ENCODE data around the gene NPFF.
A peak's percentile ranks its signal among the peaks of the same experiment; 100 is the strongest.

NPFF gene

GRCh38 chr12:53492188-53492587 is 15.1 kb downstream of the NPFF start:
- in situ Hi-C loops (cut with HindIII; ENCODE audit: low pct_ligation_motif_present, low sequenced_read_pairs), result no loop called here
- Histone ChIP-seq H3K4me3 (ENCODE audit: low read depth, low read length) (peak overlapping the region; percentile 60), H3K36me3 (replicated peaks) (no peaks in the 10 kb centered on the region), H3K27ac (no peak overlapping the region), H3K27me3 (replicated peaks) (no peaks in the 10 kb centered on the region)
- no peak for DNase-seq
- no peak for TF ChIP-seq CTCF (IDR thresholded peaks at IDR 0.05; ENCODE audit: low read depth, low read length, missing control alignments)

GRCh38 chr12:53489242-53489864 is 17.9 kb downstream of the NPFF start:
- in situ Hi-C loops (cut with HindIII; ENCODE audit: low pct_ligation_motif_present, low sequenced_read_pairs), result no loop called here
- Histone ChIP-seq H3K4me3 (ENCODE audit: low read depth, low read length) (no peak overlapping the region), H3K36me3 (replicated peaks) (peaks cover 17% of the 10 kb centered on the region), H3K27me3 (replicated peaks) (no peaks in the 10 kb centered on the region), H3K27ac (no peak overlapping the region)
- DNase-seq, result no peak
- TF ChIP-seq CTCF (IDR thresholded peaks at IDR 0.05; ENCODE audit: low read depth, low read length, missing control alignments), result no peak

- no peaks in the 10 kb centered on the region for H3K27me3 ChIP-seq (replicated peaks)
- no peak for DNase-seq
- in situ Hi-C loops (cut with HindIII; ENCODE audit: low pct_ligation_motif_present, low sequenced_read_pairs), result no loop called here
- no peak for TF ChIP-seq CTCF (IDR thresholded peaks at IDR 0.05; ENCODE audit: low read depth, low read length, missing control alignments)
- no peak overlapping the region for H3K27ac ChIP-seq
- H3K36me3 ChIP-seq (replicated peaks), result peaks cover 42% of the 10 kb centered on the region
- H3K4me3 ChIP-seq (ENCODE audit: low read depth, low read length), result no peak overlapping the region
Measured at GRCh38 chr12:53486736-53487487, 20.4 kb downstream of the NPFF start.

- Histone ChIP-seq H3K36me3 (replicated peaks) (peaks cover 49% of the 10 kb centered on the region), H3K4me3 (ENCODE audit: low read depth, low read length) (no peak overlapping the region), H3K27me3 (replicated peaks) (no peaks in the 10 kb centered on the region), H3K27ac (no peak overlapping the region)
- in situ Hi-C loops (cut with HindIII; ENCODE audit: low pct_ligation_motif_present, low sequenced_read_pairs), result no loop called here
- TF ChIP-seq CTCF (IDR thresholded peaks at IDR 0.05; ENCODE audit: low read depth, low read length, missing control alignments), result no peak
- no peak for DNase-seq
Measured at GRCh38 chr12:53485955-53486735, 21.1 kb downstream of the NPFF start.

GRCh38 chr12:53484686-53485575 is 22.4 kb downstream of the NPFF start:
- in situ Hi-C loops (cut with HindIII; ENCODE audit: low pct_ligation_motif_present, low sequenced_read_pairs), result no loop called here
- H3K4me3 ChIP-seq (ENCODE audit: low read depth, low read length), result no peak overlapping the region
- H3K27ac ChIP-seq, result no peak overlapping the region
- no peaks in the 10 kb centered on the region for H3K27me3 ChIP-seq (replicated peaks)
- DNase-seq, result no peak
- peaks cover 57% of the 10 kb centered on the region for H3K36me3 ChIP-seq (replicated peaks)
- TF ChIP-seq CTCF (IDR thresholded peaks at IDR 0.05; ENCODE audit: low read depth, low read length, missing control alignments), result no peak
